Parathyroid adenoma (tissue), 2 donors: ENCODE measurements around the gene PTPRB.

ENCODE experiments used
- H2AFZ ChIP-seq: fragments of 300-600 bp; sonication (generic); one replicate; pipeline ENCODE4 v1.7.0; 2017; ENCODE audit warnings: antibody characterized with exemption, mild to moderate bottlenecking
- H3K27ac ChIP-seq: fragments of 300-600 bp; sonication (generic); one replicate; pipeline ENCODE4 v1.7.0; 2017
- H3K27me3 ChIP-seq: fragments of 300-600 bp; sonication (generic); one replicate; pipeline ENCODE4 v1.7.0; 2017; ENCODE audit warnings: low read length; ENCODE audit not compliant: control insufficient read depth, insufficient read depth
- H3K36me3 ChIP-seq: fragments of 300-600 bp; sonication (generic); one replicate; pipeline ENCODE4 v1.7.0; 2017; ENCODE audit warnings: low read length; ENCODE audit not compliant: control insufficient read depth, insufficient read depth
- H3K4me1 ChIP-seq: fragments of 300-600 bp; sonication (generic); one replicate; pipeline ENCODE4 v1.7.0; 2017; ENCODE audit warnings: control low read depth
- H3K4me2 ChIP-seq: fragments of 300-600 bp; sonication (generic); one replicate; pipeline ENCODE4 v1.7.0; 2017; ENCODE audit warnings: low read length
- H3K4me3 ChIP-seq: fragments of 300-600 bp; sonication (generic); one replicate; pipeline ENCODE4 v1.7.0; 2017; ENCODE audit warnings: low read depth, low read length
- H3K79me2 ChIP-seq: fragments of 300-600 bp; sonication (generic); one replicate; pipeline ENCODE4 v1.7.0; 2017; ENCODE audit warnings: control low read depth
- H3K9ac ChIP-seq: fragments of 300-600 bp; sonication (generic); one replicate; pipeline ENCODE4 v1.7.0; 2017; ENCODE audit warnings: mild to moderate bottlenecking
- H3K9me3 ChIP-seq: fragments of 300-600 bp; sonication (generic); one replicate; pipeline ENCODE4 v1.7.0; 2017; ENCODE audit warnings: low read length; ENCODE audit not compliant: control insufficient read depth
- TF ChIP-seq, protein P1 (sequence below): fragments of 300-600 bp; sonication (generic); IDR thresholded peaks from one replicate; pipeline ENCODE4 v1.7.0; 2017; ENCODE audit warnings: antibody characterized with exemption, mild to moderate bottlenecking
- donor health status: primary hyperparathyroidism.

PTPRB gene

DNA sequence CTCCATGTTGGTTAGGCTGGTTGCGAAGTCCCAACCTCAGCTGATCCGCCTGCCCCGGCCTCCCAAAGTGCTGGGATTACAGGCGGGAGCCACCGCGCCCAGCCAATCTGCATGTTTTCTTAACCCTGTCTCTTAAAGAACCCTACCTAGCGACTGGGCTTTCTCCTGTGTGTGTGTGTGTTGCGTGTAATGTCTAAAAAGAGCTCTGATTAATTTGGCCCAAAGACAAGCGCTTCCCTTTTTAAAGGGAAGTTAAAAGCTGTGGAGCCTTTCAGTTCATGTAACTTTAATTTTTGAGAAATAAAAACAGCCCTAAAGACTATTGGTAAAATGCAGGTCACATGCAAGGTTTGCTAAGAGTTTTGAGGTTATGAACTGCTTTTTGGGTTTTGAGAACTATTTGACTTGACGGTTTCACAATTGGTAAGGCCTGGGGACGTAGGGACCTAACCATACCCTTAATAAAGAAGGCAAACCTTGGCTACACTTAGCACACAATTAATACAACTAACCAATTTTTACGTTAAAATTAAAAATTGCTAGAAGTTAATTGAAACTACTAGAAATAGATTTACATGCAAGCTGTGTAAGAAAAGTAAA is 167.9 kb downstream of the PTPRB start:
- no peaks in the 10 kb centered on the region for H3K4me1 ChIP-seq
- no peaks in the 10 kb centered on the region for H3K9me3 ChIP-seq
- no peaks in the 10 kb centered on the region for H3K27me3 ChIP-seq
- TF ChIP-seq, protein P1, sequence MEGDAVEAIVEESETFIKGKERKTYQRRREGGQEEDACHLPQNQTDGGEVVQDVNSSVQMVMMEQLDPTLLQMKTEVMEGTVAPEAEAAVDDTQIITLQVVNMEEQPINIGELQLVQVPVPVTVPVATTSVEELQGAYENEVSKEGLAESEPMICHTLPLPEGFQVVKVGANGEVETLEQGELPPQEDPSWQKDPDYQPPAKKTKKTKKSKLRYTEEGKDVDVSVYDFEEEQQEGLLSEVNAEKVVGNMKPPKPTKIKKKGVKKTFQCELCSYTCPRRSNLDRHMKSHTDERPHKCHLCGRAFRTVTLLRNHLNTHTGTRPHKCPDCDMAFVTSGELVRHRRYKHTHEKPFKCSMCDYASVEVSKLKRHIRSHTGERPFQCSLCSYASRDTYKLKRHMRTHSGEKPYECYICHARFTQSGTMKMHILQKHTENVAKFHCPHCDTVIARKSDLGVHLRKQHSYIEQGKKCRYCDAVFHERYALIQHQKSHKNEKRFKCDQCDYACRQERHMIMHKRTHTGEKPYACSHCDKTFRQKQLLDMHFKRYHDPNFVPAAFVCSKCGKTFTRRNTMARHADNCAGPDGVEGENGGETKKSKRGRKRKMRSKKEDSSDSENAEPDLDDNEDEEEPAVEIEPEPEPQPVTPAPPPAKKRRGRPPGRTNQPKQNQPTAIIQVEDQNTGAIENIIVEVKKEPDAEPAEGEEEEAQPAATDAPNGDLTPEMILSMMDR: no peak
- no peak overlapping the region for H3K4me2 ChIP-seq
- no peak overlapping the region for H3K4me3 ChIP-seq
- H3K36me3 ChIP-seq: no peaks in the 10 kb centered on the region
- H3K27ac ChIP-seq: no peak overlapping the region
- H2AFZ ChIP-seq: no peak overlapping the region
- no peak overlapping the region for H3K9ac ChIP-seq
- H3K79me2 ChIP-seq: no peaks in the 10 kb centered on the region

DNA sequence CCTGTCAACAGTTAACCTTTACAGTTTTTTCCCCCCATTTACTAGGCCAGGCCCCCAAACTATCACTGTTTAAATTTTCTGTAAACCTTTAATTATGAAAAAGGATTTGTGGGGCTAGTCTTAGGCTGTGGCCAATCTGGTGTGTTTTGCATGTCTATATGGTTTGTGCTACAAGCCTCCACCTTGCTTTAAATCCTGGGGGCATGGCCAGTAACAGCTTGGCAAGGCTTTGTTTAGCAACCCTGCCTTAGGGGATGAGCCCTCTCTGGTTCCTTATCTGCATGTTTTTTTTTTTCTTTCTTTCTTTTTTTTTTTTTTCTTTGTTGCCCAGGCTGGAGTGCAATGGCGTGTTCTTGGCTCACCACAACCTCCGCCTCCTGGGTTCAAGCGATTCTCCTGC is 168.5 kb downstream of the PTPRB start:
- no peak overlapping the region for H3K9ac ChIP-seq
- H3K9me3 ChIP-seq: no peaks in the 10 kb centered on the region
- no peaks in the 10 kb centered on the region for H3K79me2 ChIP-seq
- H3K27ac ChIP-seq: no peak overlapping the region
- H2AFZ ChIP-seq: no peak overlapping the region
- TF ChIP-seq, protein P1: no peak
- no peak overlapping the region for H3K4me2 ChIP-seq
- no peaks in the 10 kb centered on the region for H3K27me3 ChIP-seq
- no peaks in the 10 kb centered on the region for H3K36me3 ChIP-seq
- no peak overlapping the region for H3K4me3 ChIP-seq
- H3K4me1 ChIP-seq: no peaks in the 10 kb centered on the region

DNA sequence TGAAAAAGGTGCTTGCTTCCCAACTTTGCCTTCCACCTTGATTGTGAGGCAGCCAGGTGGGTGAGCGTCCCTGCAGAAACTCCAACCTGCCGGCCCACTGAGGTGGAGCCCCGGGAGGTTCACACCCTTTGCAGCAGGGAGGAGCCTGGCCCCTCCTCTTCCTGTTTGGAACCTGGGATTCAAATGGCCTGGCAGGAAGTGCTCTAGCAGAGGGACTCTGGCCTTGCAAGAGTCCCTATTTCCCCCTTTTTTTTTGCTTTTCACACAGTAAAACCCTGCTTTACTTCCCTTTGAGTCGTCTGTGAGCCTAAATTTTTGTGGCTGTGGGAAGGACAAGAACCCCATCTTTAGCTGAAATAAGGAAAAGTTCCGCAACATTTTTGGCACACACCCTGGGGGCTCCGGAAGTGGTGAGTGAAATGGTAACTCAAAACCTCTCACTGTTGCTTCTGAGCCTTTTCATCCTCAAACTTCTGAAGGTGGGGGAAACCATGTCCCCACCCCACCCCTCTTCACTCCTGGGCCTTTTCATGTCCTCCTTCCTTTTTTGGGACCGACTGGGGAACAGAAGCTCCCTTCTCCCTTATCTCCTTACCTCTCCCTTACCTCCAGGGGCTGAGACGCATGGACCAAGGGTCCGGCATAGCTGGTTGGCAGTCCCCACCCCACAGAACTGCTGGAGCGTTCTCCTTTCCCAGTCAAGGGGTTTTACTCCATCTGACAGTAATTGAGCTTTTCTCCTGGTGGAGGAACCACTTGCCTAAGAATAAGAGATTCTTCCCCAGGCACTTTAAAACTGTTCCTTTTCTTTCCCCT is 169.1 kb downstream of the PTPRB start:
- TF ChIP-seq, protein P1: no peak
- no peak overlapping the region for H3K27ac ChIP-seq
- H3K4me2 ChIP-seq: no peak overlapping the region
- H3K79me2 ChIP-seq: no peaks in the 10 kb centered on the region
- H3K4me1 ChIP-seq: no peaks in the 10 kb centered on the region
- H3K27me3 ChIP-seq: no peaks in the 10 kb centered on the region
- H3K9ac ChIP-seq: no peak overlapping the region
- no peaks in the 10 kb centered on the region for H3K36me3 ChIP-seq
- H2AFZ ChIP-seq: no peak overlapping the region
- H3K4me3 ChIP-seq: no peak overlapping the region
- no peaks in the 10 kb centered on the region for H3K9me3 ChIP-seq

DNA sequence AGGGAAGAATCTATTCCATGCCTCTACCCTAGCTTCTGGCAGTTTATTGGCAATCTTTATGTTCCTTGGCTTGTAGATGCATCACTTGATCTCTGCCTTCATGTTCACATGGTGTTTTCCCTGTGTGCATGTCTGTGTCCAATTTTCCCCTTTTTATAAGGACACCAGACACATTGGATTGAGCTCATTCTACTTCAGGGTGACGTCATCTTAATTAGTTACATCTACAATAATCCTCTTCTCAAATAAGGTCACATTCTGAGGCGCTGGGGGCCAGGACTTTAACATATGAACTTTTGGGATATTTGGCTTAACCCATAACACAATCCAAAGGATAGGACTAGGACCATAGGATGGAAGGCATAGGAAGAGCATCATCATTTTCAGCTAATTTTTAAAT is 169.8 kb downstream of the PTPRB start:
- Histone ChIP-seq H3K4me3 (no peak overlapping the region), H2AFZ (no peak overlapping the region), H3K36me3 (no peaks in the 10 kb centered on the region), H3K4me1 (no peaks in the 10 kb centered on the region), H3K27ac (no peak overlapping the region), H3K9me3 (no peaks in the 10 kb centered on the region), H3K9ac (no peak overlapping the region), H3K27me3 (no peaks in the 10 kb centered on the region), H3K79me2 (no peaks in the 10 kb centered on the region), H3K4me2 (no peak overlapping the region)
- TF ChIP-seq, protein P1: no peak
